OCI-LY1 (cell line): ENCODE results near the gene PRDM9.

Source experiments
- EZH2 ChIP-seq: fragments of 200-600 bp; sonication (generic), shearing (Covaris generic); IDR thresholded peaks from 2 replicates; pipeline ENCODE4 v1.8.0; 2017; ENCODE audit warnings: borderline replicate concordance, mixed run types, mild to moderate bottlenecking, antibody characterized with exemption, low read length, moderate library complexity, mixed read lengths
- TF ChIP-seq, protein P1 (sequence below): fragments of 200-600 bp; sonication (generic), shearing (Covaris generic); IDR thresholded peaks from 2 replicates; pipeline ENCODE4 v1.5.1; 2017; ENCODE audit warnings: mild to moderate bottlenecking, antibody characterized with exemption, low read length, moderate library complexity, mixed read lengths

DNA sequence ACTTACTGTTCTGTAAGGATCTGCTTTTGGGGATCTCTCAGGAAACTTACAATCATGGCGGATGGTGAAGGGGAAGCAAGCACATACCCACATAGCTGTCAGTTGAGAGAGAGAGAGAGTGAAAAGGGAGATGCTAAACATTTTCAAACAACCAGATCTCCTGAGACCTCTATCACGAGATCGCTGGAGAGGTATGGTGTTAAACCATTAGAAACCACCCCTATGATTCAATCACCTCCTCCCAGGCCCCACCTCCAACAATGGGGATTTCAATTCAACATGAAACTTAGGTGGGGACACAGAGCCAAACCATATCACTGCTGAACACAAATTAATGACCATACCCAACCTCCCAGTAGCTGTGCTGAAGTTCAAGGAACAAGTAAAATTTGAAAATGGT lies 48.2 kb upstream of the PRDM9 start:
- TF ChIP-seq EZH2 = no peak
- TF ChIP-seq, protein P1, sequence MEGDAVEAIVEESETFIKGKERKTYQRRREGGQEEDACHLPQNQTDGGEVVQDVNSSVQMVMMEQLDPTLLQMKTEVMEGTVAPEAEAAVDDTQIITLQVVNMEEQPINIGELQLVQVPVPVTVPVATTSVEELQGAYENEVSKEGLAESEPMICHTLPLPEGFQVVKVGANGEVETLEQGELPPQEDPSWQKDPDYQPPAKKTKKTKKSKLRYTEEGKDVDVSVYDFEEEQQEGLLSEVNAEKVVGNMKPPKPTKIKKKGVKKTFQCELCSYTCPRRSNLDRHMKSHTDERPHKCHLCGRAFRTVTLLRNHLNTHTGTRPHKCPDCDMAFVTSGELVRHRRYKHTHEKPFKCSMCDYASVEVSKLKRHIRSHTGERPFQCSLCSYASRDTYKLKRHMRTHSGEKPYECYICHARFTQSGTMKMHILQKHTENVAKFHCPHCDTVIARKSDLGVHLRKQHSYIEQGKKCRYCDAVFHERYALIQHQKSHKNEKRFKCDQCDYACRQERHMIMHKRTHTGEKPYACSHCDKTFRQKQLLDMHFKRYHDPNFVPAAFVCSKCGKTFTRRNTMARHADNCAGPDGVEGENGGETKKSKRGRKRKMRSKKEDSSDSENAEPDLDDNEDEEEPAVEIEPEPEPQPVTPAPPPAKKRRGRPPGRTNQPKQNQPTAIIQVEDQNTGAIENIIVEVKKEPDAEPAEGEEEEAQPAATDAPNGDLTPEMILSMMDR = no peak
